CD1c-positive myeloid dendritic cell (primary cell): ENCODE results near the gene ACSF2.

Source experiments
- DNase-seq: peaks from one replicate; pipeline ENCODE4 v3.0.0-alpha.2; 2016; ENCODE audit errors: extremely low spot score

ACSF2 gene

GRCh38 chr17:50440172-50440837 is 14.3 kb downstream of the ACSF2 start:
- DNase-seq: no peak

- DNase-seq: no peak
Observed at GRCh38 chr17:50440838-50441829, 15.1 kb downstream of the ACSF2 start.

- no peak for DNase-seq
Observed at GRCh38 chr17:50443505-50443974, 17.5 kb downstream of the ACSF2 start.

DNA sequence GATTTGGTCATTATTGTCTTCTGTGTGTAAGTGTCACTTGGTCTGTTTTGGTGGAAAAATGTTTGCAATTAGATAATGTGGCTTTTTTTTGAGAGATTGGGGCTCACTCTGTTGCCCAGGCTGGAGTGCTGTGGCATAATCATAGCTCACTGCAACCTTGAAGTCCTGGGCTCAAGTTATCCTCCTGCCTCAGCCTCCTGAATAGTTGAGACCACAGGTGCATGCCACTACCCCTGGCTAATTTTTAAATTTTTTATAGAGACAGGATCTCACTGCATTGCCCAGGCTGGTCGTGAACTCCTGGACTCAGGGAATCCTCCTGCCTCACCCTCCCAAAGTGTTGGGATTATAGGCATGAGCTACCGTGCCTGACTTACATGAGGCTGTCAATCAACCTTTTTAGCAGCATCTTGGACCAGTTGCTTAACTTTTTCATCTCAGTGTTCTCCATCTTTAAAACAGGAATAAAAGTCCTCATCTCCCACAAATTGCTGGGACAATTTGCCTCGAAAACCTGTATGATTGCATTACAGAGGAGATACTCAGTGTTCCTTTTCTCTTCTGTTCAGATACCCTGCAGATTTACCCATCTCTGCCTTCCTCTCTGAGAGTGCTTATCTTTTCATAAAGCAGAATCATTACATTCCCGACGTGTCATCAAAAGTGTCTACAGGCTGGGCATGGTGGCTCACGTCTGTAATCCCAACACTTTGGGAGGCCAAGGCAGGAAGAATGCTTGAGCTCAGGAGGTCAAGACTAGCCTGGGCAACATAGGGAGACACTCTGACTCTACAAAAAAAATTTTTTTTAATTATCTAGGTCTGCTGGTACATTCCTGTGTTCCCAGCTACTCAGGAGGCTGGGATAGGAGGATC is 19.1 kb downstream of the ACSF2 start:
- no peak for DNase-seq

DNA sequence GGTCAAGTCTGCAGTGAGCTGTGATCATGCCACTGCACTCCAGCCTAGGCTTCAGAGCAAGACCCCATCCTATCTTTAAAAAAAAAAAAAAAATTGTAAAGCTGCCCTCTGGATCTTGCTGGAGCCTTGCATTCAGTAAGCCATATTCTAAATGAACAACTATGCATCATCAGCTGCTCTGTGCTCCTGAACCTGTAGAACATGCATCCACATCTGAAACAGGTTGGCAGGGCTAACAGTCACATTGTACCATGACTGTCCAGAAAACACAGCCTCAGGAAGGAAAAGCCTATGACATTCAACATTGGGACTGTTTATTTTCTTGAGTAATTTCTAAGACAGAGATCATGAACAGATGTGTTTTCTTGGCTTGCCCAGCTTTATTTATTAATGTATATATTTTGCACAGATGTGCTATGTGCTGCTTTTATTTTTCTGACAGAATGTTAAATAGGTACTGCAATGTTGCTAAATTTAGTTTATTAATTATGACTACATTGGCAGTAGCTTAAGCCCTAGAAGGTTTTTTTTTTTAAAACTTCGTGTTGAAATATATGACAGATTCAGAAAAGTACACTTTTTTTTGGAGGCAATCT is 19.8 kb downstream of the ACSF2 start:
- no peak for DNase-seq

DNA sequence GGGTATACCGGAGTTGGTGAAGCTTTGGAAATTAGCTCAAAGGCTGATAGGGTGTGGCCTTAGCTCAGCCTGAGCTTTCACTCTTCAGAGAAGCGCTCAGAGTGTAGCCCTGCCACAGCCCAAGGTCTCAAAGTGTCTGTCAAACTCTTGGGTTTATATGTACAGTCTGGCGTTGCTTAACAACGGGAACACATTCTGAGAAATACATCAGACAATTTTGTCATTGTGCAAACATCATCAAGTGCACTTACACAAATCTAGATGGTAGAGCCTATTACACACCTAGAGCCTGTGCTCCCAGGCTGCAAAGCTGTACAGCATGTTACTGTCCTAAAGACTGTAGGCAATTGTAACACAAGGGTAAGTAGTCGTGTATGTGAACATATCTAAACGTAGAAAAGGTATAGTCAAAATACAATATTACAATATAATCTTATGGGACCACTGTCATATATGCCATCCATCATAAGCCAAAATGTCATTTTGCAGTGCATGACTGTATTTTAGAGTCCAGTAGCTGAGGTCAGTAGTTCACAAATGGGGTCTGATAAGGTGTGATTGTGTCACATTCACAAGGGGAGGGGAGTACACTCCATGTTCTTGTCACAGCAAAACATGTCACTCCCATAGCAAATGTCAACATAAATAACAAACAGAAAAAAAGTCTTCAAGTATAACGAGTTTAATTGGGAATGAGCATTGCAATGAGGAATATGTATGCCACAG is 22.0 kb downstream of the ACSF2 start:
- DNase-seq: no peak

DNA sequence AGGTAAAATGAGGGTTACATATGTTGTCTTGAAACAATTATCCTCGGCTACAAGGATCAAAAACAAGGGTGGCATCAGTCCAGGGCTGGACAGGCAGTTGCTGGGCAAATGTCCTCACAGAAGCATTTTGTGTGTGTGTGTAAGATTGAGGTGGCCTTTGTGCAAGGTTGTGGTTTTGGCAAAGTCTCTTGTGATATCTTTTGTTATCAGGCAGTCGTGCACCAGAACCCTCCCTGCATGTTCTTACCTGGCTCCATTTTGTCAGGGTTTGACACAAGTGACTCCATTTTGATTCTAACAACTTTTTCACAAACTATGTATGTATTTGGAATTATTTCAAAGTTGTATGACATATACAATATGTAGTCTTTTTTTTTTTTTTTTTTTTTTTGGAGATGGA is 22.6 kb downstream of the ACSF2 start:
- no peak for DNase-seq

DNA sequence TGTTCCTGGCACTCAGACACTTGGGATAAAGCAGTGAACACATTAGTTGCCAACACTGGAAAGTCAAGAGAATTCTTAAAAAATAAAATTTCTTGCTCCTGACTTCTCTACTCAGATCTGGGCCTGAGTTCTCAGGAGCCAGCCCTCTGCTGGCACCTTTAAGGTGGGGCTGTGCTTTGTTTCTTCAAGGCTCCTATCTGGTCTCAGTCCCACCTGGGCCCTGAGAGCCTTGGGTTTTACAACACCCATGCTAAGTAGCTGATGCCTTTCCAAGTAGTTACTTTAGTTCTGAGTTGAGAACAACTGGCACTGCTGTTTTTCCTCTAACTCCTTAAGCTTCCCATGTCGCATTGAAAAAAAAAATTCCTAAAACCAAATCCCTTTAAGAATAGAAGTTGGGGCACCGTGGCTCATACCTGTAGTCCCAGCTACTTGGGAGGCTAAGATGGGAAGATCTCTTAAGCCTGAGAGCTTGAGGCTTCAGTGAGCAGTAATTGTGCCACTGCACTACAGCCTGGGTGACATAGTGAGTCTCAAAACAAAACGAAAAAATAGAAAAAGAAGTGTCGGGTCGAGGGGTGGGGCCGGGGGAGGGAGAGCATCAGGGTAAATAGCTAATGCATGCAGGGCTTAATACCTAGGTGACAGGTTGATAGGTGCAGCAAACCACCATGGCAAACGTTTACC is 26.1 kb downstream of the ACSF2 start:
- no peak for DNase-seq

DNA sequence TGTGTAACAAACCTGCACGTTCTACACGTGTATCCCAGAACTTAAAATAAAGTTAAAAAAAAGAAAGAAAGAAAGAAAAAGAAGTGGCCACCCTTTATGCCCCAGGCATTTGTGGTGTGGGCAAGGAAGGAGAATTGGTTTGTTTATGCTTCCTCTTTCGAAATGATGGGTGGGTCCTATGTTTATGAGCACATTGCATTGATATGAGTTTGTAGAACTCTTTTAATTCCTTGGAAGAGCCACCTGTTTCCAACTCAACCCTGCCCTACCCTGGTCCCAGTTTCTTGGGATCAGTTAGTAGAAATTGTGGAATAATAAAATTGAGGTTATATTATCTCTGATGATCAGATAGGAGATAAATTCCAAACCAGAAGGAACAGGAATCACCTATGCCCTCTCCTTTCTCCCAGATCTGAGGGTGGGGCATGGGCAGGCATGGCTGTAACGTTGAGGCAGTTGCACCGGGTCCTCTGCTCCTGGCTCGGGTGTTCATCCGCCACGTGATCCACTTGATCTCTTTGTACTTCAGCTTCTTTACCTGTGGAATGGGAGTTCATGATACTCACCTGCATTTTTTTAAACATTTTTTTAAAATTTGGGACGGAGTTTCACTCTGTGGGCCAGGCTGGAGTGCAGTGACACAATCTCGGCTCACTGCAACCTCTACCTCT is 26.7 kb downstream of the ACSF2 start:
- peak; percentile 61 for DNase-seq

GRCh38 chr17:50453901-50454300 is 27.9 kb downstream of the ACSF2 start:
- DNase-seq: no peak

DNA sequence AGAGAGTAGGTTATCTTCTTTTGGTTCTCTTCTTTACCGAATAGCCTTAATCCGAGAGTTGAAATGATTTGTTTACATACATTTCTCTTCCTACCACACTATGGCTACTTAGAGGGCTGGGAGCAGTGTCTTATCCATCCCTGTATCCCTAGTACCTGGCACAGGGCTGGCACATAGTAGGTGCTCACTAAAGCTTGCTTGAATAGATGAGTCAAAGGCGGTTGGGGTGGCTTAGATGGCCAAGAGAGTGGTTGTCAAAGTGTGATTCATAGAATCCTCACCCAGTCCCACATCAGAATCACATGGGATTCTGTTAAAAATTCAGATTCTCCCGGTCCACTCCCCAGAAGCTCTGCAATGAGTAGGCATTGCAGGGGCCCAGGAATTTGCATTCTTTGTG is 31.6 kb downstream of the ACSF2 start:
- no peak for DNase-seq

- DNase-seq: no peak
Observed at GRCh38 chr17:50458270-50458669, 32.3 kb downstream of the ACSF2 start.

GRCh38 chr17:50458701-50459676 is 33.0 kb downstream of the ACSF2 start:
- peak; percentile 29 for DNase-seq

GRCh38 chr17:50459756-50460155 is 33.7 kb downstream of the ACSF2 start:
- no peak for DNase-seq

DNA sequence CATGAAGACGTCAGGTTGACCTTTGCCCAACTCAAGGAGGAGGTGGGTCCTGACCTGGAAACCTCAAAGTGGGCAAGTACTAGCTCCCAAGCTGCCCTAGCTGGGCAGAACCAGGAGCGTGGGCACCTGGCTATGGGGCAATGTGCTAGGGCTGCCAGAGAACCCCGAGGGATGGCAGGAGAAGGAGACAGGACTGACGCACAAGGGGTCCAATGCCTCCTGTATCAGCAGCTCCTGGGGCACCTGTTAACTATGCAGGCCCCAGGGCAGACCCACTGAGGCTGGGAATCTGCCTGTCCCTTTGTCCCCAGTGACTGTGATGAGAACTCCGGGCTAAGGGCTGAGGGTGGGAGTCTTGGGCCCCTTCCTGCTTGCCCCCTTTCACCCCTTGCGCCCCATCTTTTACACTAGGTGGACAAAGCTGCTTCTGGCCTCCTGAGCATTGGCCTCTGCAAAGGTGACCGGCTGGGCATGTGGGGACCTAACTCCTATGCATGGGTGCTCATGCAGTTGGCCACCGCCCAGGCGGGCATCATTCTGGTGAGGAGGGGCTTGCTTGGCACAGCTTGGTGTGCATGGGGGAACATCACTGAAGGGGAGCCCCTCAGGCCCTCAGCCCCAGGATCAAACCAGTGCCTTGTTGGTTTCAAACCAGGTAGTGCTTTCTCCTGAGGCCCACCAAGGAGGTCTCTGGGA is 35.0 kb downstream of the ACSF2 start:
- no peak for DNase-seq

- no peak for DNase-seq
Observed at GRCh38 chr17:50461550-50462132, 35.6 kb downstream of the ACSF2 start.

GRCh38 chr17:50462446-50462845 is 36.4 kb downstream of the ACSF2 start:
- DNase-seq: no peak
